ENCODE measurements around the gene DOCK4.
"Not testable (repeated sequence)": the region's sequence is repeated elsewhere in the genome, so short reads cannot be mapped to it uniquely, and the experiment has no call there.

GRCh38 chr7:111917404-111917803, 288.8 kb downstream of the DOCK4 start:
- TF ChIP-seq YY1 (IDR thresholded peaks at IDR 0.05; ENCODE audit: insufficient read depth, insufficient read length); ZNF274 (IDR thresholded peaks at IDR 0.05; ENCODE audit: low read depth, low read length); SUZ12 (IDR thresholded peaks at IDR 0.05; ENCODE audit: extremely low read depth, insufficient read depth, insufficient read length): not testable (repeated sequence)

All from NT2/D1 (cell line).